GM12801 (cell line): ENCODE results near the gene CACTIN.

ENCODE experiments used
- TF ChIP-seq, protein P1 (sequence below): IDR thresholded peaks from one replicate; pipeline ENCODE4 v1.5.1; 2011; ENCODE audit warnings: control low read depth; ENCODE audit not compliant: insufficient read length; ENCODE audit errors: extremely low read depth

Gene CACTIN

GRCh38 chr19:3599776-3600187 lies 26.8 kb downstream of the CACTIN start:
- TF ChIP-seq, protein P1, sequence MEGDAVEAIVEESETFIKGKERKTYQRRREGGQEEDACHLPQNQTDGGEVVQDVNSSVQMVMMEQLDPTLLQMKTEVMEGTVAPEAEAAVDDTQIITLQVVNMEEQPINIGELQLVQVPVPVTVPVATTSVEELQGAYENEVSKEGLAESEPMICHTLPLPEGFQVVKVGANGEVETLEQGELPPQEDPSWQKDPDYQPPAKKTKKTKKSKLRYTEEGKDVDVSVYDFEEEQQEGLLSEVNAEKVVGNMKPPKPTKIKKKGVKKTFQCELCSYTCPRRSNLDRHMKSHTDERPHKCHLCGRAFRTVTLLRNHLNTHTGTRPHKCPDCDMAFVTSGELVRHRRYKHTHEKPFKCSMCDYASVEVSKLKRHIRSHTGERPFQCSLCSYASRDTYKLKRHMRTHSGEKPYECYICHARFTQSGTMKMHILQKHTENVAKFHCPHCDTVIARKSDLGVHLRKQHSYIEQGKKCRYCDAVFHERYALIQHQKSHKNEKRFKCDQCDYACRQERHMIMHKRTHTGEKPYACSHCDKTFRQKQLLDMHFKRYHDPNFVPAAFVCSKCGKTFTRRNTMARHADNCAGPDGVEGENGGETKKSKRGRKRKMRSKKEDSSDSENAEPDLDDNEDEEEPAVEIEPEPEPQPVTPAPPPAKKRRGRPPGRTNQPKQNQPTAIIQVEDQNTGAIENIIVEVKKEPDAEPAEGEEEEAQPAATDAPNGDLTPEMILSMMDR = no peak

DNA sequence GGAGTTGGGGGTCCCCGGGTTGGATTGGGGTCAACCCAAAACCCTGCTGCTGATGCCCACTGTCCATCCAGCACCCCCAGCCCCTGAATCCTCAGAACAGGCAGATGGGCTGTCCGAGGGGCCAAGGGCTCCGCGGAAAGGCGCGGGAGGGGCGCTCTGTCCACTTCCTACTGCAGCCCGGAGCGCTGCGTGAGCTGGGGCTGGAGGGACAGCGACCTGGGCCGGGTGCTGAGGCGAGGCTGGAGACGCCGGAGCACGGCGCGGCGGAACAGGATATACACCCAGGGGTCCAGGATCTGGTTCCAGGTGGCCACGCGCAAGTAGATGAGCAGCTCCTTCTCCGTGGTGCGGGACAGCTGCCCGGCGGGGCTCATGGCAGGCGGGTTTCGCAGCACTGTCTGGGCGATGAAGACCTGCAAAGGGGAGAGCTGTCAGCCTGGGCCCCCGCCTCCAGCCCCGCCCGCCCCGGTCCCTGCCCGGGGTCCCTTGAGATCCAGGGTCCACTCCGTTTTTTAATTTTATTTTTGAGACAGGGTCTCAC lies 31.0 kb downstream of the CACTIN start:
- TF ChIP-seq, protein P1 = no peak

DNA sequence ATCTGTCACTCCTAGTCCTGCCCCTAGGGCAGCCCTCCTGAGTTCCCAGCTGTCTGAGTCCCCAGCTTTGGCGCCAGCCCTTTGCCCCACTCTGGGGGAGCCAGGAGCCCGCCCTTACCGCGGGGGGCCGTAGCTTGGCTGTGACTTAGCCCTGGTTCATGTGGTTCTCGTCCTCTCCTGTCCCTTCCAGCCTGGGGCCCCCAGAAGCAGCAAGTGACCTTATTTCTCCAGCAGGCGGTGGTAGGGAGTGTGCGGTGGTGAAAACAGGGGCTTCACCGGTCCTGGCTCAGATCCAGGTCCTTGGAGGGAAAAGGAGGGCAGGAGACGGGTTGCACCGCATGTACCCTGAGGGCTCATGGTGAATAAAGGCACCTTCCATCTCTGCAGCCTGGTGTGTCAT lies 33.4 kb downstream of the CACTIN start:
- TF ChIP-seq, protein P1 = no peak

- TF ChIP-seq, protein P1 = no peak
These were observed 34.5 kb downstream of the CACTIN start for GRCh38 chr19:3591876-3592613.

DNA sequence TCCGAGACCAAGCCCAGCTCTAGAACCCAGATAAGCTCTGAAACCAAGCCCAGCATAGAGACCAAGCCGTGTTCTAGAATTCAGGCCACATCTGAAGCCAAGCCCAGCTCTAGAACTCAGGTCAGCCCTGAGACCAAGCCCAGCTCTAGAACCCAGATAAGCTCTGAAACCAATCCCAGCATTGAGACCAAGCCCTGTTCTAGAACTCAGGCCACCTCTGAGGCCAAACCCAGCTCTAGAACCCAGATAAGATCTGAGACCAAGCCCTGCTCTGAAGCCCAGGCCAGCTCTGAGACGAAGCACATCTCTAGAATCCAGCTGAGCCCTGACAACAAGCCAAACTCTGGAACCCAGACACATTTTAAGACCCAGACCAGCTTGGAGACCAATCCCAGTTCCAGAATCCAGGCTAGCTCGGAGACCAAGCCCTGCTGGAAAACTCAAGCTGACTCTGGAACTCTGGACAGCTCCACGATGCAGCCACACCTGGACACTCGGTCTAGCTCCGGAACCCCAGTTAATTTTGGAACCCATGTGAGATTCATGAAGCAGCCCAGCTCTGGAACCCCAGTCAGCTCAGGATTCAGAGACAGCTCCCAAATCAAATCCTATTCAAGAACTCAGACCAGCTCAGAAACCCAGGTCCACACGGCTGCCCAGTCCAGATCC lies 35.5 kb downstream of the CACTIN start:
- TF ChIP-seq, protein P1 = no peak

DNA sequence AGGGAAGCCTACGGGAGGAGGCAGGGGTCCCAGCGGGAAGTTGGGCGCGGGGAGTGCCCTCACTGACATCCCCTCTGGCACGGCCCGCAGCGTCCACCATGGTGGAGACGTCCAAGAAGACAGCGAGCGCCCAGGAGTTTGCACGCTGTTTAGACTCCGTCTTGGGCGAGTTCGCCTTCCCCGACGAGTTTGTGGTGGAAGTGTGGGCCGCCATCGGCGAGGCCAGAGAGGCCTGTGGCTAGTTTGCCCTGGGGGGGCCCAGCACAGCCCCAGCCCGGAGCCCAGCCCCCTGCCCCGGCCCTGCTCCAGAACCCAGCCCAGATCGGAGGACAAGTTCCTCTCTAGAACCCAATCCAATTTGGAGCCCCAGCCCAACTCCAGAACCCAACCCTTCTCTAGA lies 36.6 kb downstream of the CACTIN start:
- TF ChIP-seq, protein P1 = no peak

GRCh38 chr19:3589439-3589838 lies 37.2 kb downstream of the CACTIN start:
- TF ChIP-seq, protein P1 = no peak
